GM18951 (cell line): ENCODE data around the gene MSH2.
A peak's percentile ranks its signal among the peaks of the same experiment; 100 is the strongest.

Experiments
- POLR2A ChIP-seq: IDR thresholded peaks from 4 replicates; pipeline ENCODE4 v1.6.1; 2011; ENCODE audit warnings: mild to moderate bottlenecking; ENCODE audit not compliant: insufficient read length, insufficient read depth; ENCODE audit errors: extremely low read depth
- in situ Hi-C: fragments of 300-500 bp; cut with MboI; formaldehyde crosslinking; loops from one replicate; pipeline ENCODE4 v1.12.0; 2022; ENCODE audit warnings: low sequenced_read_pairs, mixed read lengths, inconsistent platforms; ENCODE audit not compliant: unreplicated experiment

The MSH2 gene

DNA sequence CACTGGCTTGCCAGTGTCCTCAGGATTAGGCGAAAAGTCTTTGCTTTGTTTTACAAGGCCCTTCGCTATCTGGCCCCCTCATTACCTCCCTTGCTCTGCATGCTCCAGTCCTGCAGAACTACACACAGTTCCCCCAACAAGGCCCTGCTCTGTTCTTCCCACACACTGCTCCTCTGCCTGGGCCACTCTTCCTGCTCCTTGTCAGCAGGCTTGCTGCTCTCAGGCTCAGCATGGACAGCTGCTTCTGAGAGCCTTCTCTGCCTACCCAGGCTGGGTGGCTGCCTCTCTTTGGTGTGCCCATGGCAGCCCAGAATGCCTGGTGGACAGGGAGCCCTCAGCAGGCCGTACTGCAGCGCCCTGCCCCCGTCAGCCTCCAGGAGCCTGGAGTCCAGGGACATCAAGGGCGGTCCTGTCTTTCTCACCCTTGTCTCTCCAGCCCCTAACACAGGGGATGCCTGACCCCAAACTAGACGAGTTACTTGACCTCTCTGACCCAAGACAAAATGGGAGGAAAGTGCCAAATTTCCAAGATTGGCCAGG lies 111.1 kb downstream of the MSH2 start:
- no peak for TF ChIP-seq POLR2A
- in situ Hi-C loops = no loop called here

- in situ Hi-C loops = no loop called here
- no peak for TF ChIP-seq POLR2A
Observed at GRCh38 chr2:47516360-47517104, 113.6 kb downstream of the MSH2 start.

DNA sequence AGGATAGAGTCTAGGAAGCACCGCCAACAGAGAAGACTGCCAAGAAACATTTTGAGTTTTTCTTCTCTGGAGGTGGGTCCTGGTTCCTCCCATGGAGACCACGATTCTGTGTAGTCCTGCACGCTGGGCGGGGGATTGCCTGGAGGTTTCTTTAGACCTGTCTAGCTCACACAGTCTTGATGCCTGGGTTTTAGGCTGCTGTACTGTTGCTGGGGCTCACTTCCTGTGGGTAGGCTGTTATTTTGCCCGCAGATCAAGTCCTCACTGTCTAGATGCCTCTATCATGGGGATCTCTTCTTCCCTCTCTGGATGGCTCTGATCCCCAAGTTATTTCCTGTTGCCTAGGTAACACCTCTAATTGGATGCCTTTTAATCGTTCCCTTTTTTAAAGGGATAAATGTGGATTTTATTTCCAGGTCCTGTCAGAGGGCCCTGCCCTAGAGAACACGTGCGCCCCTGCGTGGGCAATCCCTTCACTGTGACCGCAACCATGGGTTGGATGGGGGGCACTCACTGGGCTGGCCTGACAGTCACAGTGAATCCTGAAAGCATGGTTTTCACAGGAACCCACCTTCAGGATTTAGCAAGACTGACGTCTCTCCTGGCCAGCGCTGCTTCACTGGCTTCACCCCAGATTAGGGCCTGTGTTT lies 115.7 kb downstream of the MSH2 start:
- TF ChIP-seq POLR2A = no peak
- in situ Hi-C loops = no loop called here

GRCh38 chr2:47519147-47519537 lies 116.2 kb downstream of the MSH2 start:
- in situ Hi-C loops = no loop called here
- no peak for TF ChIP-seq POLR2A

DNA sequence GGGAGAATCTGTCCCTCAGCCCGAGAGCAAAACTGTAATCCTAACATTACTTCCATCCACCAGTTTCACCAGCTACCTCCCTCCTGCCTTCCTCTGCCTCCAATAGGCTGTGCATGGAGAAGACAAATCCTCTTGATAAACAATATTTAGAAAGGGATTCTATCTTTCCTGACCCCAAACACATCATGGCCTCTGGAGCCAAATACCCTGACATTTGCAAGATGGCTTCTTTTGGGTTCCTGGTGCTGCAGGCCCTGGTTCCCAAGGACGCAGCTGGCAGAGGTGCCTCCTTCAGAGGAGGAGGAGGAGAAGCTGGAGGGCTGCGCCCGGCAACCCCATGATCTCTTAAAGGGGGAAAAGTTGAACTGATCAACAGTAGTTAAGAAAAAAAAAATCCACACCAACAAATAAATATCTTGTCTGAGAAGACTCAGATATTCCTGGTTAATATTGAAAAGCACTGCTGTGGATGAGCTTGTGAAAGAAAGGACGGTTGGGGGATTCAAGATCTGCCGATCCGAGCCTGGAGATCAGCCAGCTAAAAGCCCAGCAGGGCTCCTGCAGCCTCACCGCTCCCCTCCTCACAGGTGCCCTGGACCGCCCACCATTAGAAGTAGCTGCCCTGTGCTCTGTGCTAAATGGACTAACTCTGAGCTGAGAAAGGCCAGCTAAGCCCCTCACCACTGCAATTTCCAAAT lies 116.8 kb downstream of the MSH2 start:
- no peak for TF ChIP-seq POLR2A
- in situ Hi-C loops = no loop called here

GRCh38 chr2:47520302-47520630 lies 117.3 kb downstream of the MSH2 start:
- in situ Hi-C loops = no loop called here
- TF ChIP-seq POLR2A = no peak

GRCh38 chr2:47520825-47521665 lies 118.1 kb downstream of the MSH2 start:
- TF ChIP-seq POLR2A = peak; percentile 37
- in situ Hi-C loops = no loop called here

DNA sequence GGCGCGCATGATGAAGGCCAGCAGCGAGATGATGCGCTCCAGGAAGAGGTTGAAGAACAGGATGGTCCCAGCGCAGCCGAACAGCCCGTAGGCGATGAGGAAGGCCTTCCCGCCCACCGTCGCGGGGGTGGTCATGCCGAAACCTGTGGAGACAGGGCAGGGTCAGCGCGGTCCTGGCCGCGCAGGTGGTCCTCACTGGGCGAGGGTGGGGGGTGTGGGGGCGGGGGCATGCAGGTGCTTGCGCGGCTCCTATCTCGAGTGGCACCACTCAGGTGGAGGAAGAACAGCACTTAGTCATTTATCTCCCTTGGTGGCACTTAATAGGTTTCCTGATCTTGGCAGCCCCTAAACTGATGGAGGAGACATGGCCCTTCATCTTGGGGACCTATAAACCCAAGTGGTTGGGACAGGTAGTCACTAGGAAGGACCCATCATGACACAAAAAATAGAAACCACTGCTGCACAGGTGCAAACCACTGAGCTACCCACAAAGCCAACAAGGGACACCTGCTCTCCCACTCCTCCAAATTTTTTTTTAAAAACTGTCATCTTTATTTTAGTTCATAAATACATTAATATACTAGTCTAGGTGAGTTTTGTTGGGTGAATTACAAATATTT lies 118.8 kb downstream of the MSH2 start:
- in situ Hi-C loops = no loop called here
- no peak for TF ChIP-seq POLR2A

- TF ChIP-seq POLR2A = no peak
Observed at GRCh38 chr2:47525167-47525566, 122.2 kb downstream of the MSH2 start.

DNA sequence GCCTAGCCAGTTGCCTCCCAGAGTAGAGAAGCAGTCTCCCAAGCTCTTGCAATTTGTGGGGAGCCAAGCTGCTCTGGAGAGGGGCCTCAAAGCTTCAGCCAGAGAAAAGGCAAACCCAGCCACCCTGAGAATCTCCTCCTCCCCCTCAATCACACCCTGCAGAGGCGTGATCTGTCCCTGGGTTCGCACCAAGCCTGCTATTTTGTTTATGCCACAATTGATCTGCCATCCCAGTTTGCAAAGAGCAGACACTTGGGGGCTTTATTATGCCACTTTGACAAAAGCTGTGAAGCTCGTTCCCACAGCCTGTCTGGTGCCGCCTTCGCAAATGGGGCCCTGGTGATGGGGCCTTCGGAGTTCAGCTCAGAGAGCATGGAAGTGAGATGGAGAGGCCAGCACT lies 125.5 kb downstream of the MSH2 start:
- in situ Hi-C loops = no loop called here
- TF ChIP-seq POLR2A = no peak

More at GRCh38 chr2:47525167-47525566, 122.2 kb downstream of the MSH2 start:
- in situ Hi-C loops = no loop called here

DNA sequence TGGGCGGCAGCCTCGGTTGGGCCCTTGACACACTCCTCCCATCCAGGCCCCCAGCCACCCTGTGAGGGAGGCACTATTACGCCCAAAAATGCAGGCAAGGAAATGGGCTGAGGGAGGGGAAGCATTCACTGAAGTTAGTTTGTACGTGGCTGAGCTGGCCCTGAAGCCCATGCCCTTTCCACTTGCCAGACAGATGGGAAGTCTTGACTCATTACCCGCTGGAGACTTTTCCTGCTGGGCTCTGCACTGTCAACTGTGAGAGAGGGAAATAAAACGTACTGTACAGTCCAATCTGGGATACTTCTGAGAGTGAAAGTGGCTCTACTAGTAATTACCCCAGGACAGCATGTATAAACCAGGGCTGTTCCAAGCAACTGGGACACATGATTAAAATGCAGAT lies 125.9 kb downstream of the MSH2 start:
- no peak for TF ChIP-seq POLR2A
- in situ Hi-C loops = no loop called here

DNA sequence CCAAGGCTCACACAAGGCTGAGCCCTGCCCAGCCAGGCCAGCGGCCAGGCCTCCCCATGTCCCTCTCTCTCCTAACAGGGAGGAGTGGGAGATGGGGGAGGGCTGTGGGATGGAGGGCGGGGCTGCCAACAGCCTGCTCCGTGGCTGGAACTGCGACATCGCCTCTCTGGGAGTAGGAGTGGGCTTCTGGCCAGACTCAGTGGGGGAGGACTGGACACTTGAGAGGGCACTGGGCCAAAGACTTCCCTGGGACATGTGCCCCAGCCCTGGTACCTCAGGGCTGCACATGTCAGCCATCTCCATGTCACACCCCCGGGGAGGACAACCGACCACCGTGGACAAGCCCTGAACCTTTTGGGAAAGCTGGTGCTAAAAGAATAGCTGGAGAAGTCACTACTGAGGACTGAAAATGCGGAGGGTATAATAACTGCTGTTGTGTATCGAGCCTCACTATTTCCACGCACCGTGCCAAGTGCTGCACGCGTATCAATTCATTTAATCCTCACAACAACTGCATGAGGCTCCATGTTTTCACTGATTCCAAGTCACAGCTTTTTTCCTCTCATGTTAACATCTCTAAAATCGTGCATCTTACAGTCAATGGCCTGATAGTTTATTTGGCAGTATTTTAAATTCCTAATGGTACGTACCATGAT lies 127.3 kb downstream of the MSH2 start:
- in situ Hi-C loops = no loop called here
- no peak for TF ChIP-seq POLR2A
